Transverse colon (tissue), 4 donors: ENCODE data around the gene DUSP2. TPM values are rescaled to one million over a fixed set of nuclear protein-coding genes. Genes with fewer than 3 reads are reported as not detected.

ENCODE experiments used
- DNase-seq: peaks from one replicate; pipeline ENCODE4 v3.0.0-alpha.2; 2019
- H3K27ac ChIP-seq, 4 donors: fragments of 200-600 bp; sonication (generic); 2 replicates each; pipeline ENCODE4 v1.5.1; 2016 to 2018; ENCODE audit warnings: inconsistent platforms in 4 of 4
- H3K27me3 ChIP-seq: fragments of 200-600 bp; sonication (generic); 2 replicates; pipeline ENCODE4 v1.5.1; 2017; ENCODE audit warnings: inconsistent platforms
- H3K36me3 ChIP-seq, 4 donors: fragments of 200-600 bp; sonication (generic); 2 replicates each; pipeline ENCODE4 v1.5.1; 2017 to 2019; ENCODE audit warnings: inconsistent platforms in 4 of 4
- H3K4me1 ChIP-seq, 4 donors: fragments of 200-600 bp; sonication (generic); 2 replicates each; pipeline ENCODE4 v1.5.1; 2017 to 2020; ENCODE audit warnings: inconsistent platforms in 4 of 4
- H3K4me3 ChIP-seq, 4 donors: fragments of 200-600 bp; sonication (generic); 1 replicate in 1 of 4; 2 replicates in 3 of 4; pipeline versions ENCODE4 v1.5.1 to v1.6.1; 2017 to 2019; ENCODE audit warnings: inconsistent platforms in 4 of 4
- H3K9me3 ChIP-seq, 2 donors: fragments of 200-600 bp; sonication (generic); 2 replicates each; pipeline ENCODE4 v1.5.1; 2017 to 2019; ENCODE audit warnings: inconsistent platforms in 2 of 2
- CTCF ChIP-seq, 5 experiments: fragments of 200-600 bp in 3 of 5; fragments of 450-650 bp in 2 of 5; sonication (generic) in 3 of 5; IDR thresholded peaks; 1 replicate in 2 of 5; 2 replicates in 3 of 5; pipeline ENCODE4 v1.5.1; 2016 to 2017; ENCODE audit warnings: antibody characterized with exemption in 5 of 5, inconsistent platforms in 3 of 5, mild to moderate bottlenecking in 2 of 5, moderate library complexity in 1 of 5
- EP300 ChIP-seq: sonication (generic); formaldehyde crosslinking; IDR thresholded peaks from one replicate; pipeline ENCODE4 v1.6.1; 2017; ENCODE audit warnings: antibody characterized with exemption, low read depth
- POLR2A ChIP-seq: fragments of 450-650 bp; IDR thresholded peaks from one replicate; pipeline ENCODE4 v1.6.1; 2016; ENCODE audit warnings: antibody characterized with exemption, mild to moderate bottlenecking, moderate library complexity
- POLR2AphosphoS5 ChIP-seq, 3 donors: sonication (generic); formaldehyde crosslinking; IDR thresholded peaks; one replicate each; pipeline ENCODE4 v1.6.1; 2016; ENCODE audit warnings: antibody characterized with exemption in 3 of 3
- WGBS, 2 donors: methylation state at CpG; one replicate each; pipeline ENCODE4 v1.1.5; 2018; ENCODE audit warnings: low coverage in 1 of 2; 5-methylcytosine and 5-hydroxymethylcytosine counted together
- in situ Hi-C, 4 donors: fragments of 200-750 bp; cut with MboI; loops; one replicate each; pipeline versions ENCODE4 v1.15.0 to v1.15.1; 2017; ENCODE audit warnings: low sequenced_read_pairs in 3 of 4, low pct_ligation_motif_present in 1 of 4, low pct_unique_long_range_greater_than_20kb in 1 of 4
- intact Hi-C: fragments of 100-400 bp; cut with DNase I; formaldehyde crosslinking; loops from one replicate; pipeline ENCODE4 v1.15.1; 2023; ENCODE audit warnings: low total_unique reads
- total RNA-seq, 4 donors: library from RNA; depleted of rRNA; stranded (reverse); fragments of >200 nt; gene quantifications; one replicate each; pipeline ENCODE4 v1.1.0, GENCODE V29; 2016

Gene DUSP2
- total RNA-seq, 4 donors from 2014 or later = 1.6 to 25.1 (median 9.1) TPM; not detected in 1

GRCh38 chr2:96124406-96125265, 20.6 kb downstream of the DUSP2 start:
- Histone ChIP-seq H3K4me1 (no peaks in the 10 kb centered on the region), H3K27ac (no peak overlapping the region), H3K36me3 (no peaks in the 10 kb centered on the region), H3K27me3 (peaks cover 13% of the 10 kb centered on the region), H3K9me3 (no peaks in the 10 kb centered on the region), H3K4me3 (no peak overlapping the region)
- WGBS, 2 donors = 93% methylated on average over 5 to 14 of the region's 14 CpGs
- no peak for DNase-seq
- TF ChIP-seq CTCF (IDR thresholded peaks at IDR 0.05) (no peak), POLR2AphosphoS5 (IDR thresholded peaks at IDR 0.05) (no peak), POLR2A (no peak), EP300 (no peak)
- in situ Hi-C loops = loop anchor here in 3 of 4 donors (25.0 kb wide), 1 partner anchor 112 kb away; no protein-coding TSS in a partner anchor
- intact Hi-C loops = no loop called here

GRCh38 chr2:96123936-96124335, 21.3 kb downstream of the DUSP2 start:
- intact Hi-C loops = no loop called here
- H3K27ac ChIP-seq = no peak overlapping the region
- no peaks in the 10 kb centered on the region for H3K9me3 ChIP-seq
- 86% methylated on average over 9 of the region's 11 CpGs; no CpG with 5 or more reads in 1 of the 2 donors for WGBS, 2 donors
- in situ Hi-C loops = loop anchor here in 3 of 4 donors (25.0 kb wide), 1 partner anchor 112 kb away; no protein-coding TSS in a partner anchor
- H3K36me3 ChIP-seq = no peaks in the 10 kb centered on the region
- H3K4me1 ChIP-seq = no peaks in the 10 kb centered on the region
- TF ChIP-seq POLR2A (no peak), EP300 (no peak)
- peaks cover 13% of the 10 kb centered on the region for H3K27me3 ChIP-seq
- no peak overlapping the region for H3K4me3 ChIP-seq
- DNase-seq = no peak

- TF ChIP-seq CTCF (IDR thresholded peaks at IDR 0.05) (no peak), POLR2A (no peak), EP300 (no peak), POLR2AphosphoS5 (IDR thresholded peaks at IDR 0.05) (no peak)
- H3K9me3 ChIP-seq = no peaks in the 10 kb centered on the region
- H3K4me3 ChIP-seq = no peak overlapping the region
- DNase-seq = no peak
- H3K27me3 ChIP-seq = peaks cover 18% of the 10 kb centered on the region
- intact Hi-C loops (no loop called here), in situ Hi-C loops (loop anchor here in 3 of 4 donors (25.0 kb wide), 1 partner anchor 111 kb away; no protein-coding TSS in a partner anchor)
- no peaks in the 10 kb centered on the region for H3K4me1 ChIP-seq
- H3K27ac ChIP-seq = no peak overlapping the region
- WGBS, 2 donors = 78% methylated on average over 1 of the region's 1 CpG; no CpG with 5 or more reads in 1 of the 2 donors
- no peaks in the 10 kb centered on the region for H3K36me3 ChIP-seq
These were observed 21.9 kb downstream of the DUSP2 start for GRCh38 chr2:96123290-96123689.

GRCh38 chr2:96122391-96122790, 22.8 kb downstream of the DUSP2 start:
- Histone ChIP-seq H3K27ac (no peak overlapping the region), H3K27me3 (peaks cover 27% of the 10 kb centered on the region), H3K36me3 (no peaks in the 10 kb centered on the region), H3K4me3 (no peak overlapping the region), H3K9me3 (no peaks in the 10 kb centered on the region), H3K4me1 (peaks cover 0 to 3% (median 2%) of the 10 kb centered on the region in 4 donors)
- intact Hi-C loops = no loop called here
- in situ Hi-C loops = loop anchor here in 3 of 4 donors (25.0 kb wide), 1 partner anchor 110 kb away; no protein-coding TSS in a partner anchor
- DNase-seq = no peak
- WGBS, 2 donors = 72% methylated on average over 5 of the region's 5 CpGs; no CpG with 5 or more reads in 1 of the 2 donors
- TF ChIP-seq POLR2AphosphoS5 (IDR thresholded peaks at IDR 0.05) = no peak
- TF ChIP-seq POLR2A = no peak
- no peak for TF ChIP-seq CTCF (IDR thresholded peaks at IDR 0.05)
- no peak for TF ChIP-seq EP300
